ENCODE data around the gene MMAB. TPM values are rescaled to one million over a fixed set of nuclear protein-coding genes. Genes with fewer than 3 reads are reported as not detected.

MMAB gene
- total and polyA plus RNA-seq, 8 donors = 6.2 to 71.2 (median 29.8) TPM

DNA sequence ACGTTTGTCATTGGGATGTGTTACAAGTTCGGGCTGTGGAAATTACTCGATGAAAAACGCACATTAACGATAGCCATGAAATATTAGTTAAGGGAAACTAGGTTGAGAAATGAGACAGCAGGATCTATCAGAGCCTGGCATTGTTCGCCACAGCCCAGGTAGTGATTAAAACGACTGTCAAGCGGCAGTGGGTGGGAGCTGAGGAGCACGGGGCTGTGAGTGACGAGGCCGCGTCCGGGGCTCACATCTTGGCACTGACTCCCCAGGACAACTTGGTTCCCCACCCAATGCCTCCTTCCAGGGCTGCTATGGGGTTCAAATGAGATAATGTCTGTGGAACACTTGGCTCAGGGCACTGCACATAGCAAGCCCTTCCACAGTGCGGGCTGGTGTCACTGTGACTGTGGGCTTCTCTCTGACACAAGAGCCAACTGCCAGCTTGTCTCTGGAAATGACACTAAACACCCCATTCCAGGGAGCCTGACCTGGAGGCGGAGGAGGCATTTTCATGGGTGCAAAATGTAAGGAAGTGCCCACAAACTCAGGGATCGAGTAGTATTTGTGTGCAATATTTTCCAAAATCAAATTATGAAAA lies 19.3 kb downstream of the MMAB start:
- DNase-seq = no peak
- H3K27ac ChIP-seq = no peak overlapping the region
- H3K27me3 ChIP-seq = peaks cover 0 to 52% (median 9%) of the 10 kb centered on the region in 3 donors
- H3K4me3 ChIP-seq = no peak overlapping the region
- no peak for TF ChIP-seq EP300 (IDR thresholded peaks at IDR 0.05)
- no peak for TF ChIP-seq POLR2AphosphoS5 (IDR thresholded peaks at IDR 0.05)
- TF ChIP-seq POLR2A (IDR thresholded peaks at IDR 0.05) = no peak
- TF ChIP-seq, protein P1, sequence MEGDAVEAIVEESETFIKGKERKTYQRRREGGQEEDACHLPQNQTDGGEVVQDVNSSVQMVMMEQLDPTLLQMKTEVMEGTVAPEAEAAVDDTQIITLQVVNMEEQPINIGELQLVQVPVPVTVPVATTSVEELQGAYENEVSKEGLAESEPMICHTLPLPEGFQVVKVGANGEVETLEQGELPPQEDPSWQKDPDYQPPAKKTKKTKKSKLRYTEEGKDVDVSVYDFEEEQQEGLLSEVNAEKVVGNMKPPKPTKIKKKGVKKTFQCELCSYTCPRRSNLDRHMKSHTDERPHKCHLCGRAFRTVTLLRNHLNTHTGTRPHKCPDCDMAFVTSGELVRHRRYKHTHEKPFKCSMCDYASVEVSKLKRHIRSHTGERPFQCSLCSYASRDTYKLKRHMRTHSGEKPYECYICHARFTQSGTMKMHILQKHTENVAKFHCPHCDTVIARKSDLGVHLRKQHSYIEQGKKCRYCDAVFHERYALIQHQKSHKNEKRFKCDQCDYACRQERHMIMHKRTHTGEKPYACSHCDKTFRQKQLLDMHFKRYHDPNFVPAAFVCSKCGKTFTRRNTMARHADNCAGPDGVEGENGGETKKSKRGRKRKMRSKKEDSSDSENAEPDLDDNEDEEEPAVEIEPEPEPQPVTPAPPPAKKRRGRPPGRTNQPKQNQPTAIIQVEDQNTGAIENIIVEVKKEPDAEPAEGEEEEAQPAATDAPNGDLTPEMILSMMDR (IDR thresholded peaks at IDR 0.05) = no peak
- H3K4me1 ChIP-seq = peaks cover 0 to 6% (median 3%) of the 10 kb centered on the region in 4 donors
- 45 to 55% (median 52%) methylated on average over 16 of the region's 16 CpGs for WGBS, 5 donors
- H3K36me3 ChIP-seq = peaks cover 0 to 27% (median 12%) of the 10 kb centered on the region in 4 donors
- H3K9me3 ChIP-seq = no peaks in the 10 kb centered on the region
- intact Hi-C loops (cut with DNase I; ENCODE audit: low total_unique reads) = no loop called here

DNA sequence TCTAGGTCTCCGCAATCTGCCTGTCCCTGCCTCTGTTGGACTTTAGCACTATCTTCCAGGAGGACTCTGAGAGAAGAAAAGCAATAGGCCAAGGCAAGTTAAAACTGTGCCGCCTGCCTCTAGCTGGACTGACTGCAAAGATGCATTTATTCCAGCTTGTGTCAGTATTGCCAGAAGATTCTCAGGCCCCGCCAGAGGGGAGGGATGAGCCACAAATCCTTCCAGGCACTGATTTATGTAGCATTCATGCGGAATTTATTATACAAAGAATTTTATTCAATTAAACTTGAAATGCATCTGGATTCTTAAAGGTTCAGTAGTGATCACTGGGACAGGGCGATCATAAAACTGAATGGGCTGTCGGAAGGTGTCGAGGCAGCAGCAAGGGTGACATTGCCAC lies 19.8 kb downstream of the MMAB start:
- H3K36me3 ChIP-seq = peaks cover 0 to 21% (median 10%) of the 10 kb centered on the region in 4 donors
- H3K9me3 ChIP-seq = no peaks in the 10 kb centered on the region
- 82 to 95% (median 86%) methylated on average over 7 of the region's 7 CpGs for WGBS, 5 donors
- intact Hi-C loops (cut with DNase I; ENCODE audit: low total_unique reads) = no loop called here
- peaks cover 0 to 56% (median 15%) of the 10 kb centered on the region in 3 donors for H3K27me3 ChIP-seq
- no peak overlapping the region for H3K4me3 ChIP-seq
- H3K27ac ChIP-seq = no peak overlapping the region
- peaks cover 0 to 6% (median 3%) of the 10 kb centered on the region in 4 donors for H3K4me1 ChIP-seq
- DNase-seq = no peak
- TF ChIP-seq POLR2A (IDR thresholded peaks at IDR 0.05) (no peak), POLR2AphosphoS5 (IDR thresholded peaks at IDR 0.05) (no peak), EP300 (IDR thresholded peaks at IDR 0.05) (no peak)
- TF ChIP-seq, protein P1 (IDR thresholded peaks at IDR 0.05) = no peak

DNA sequence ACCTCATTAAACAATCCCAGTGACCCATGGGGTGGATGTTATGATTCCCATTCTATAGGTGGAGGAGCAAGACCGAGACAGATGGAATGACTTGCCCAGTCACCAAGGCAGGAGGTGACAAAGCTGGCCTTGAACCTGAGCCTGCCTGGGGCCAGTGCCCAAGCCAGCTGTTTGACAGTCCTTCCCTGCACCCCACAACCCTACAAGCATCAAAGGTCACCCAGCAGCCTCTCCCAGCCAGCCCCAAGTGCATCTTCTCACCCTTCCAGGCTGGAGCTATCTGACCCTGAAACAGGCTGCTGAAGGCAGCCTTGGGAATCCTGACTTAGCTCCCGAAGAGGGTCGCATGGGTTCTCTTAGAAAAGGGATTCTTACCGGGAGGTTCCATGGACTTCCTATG lies 20.3 kb downstream of the MMAB start:
- H3K4me3 ChIP-seq = no peak overlapping the region
- peaks cover 0 to 62% (median 20%) of the 10 kb centered on the region in 3 donors for H3K27me3 ChIP-seq
- WGBS, 5 donors = 47 to 61% (median 59%) methylated on average over 4 of the region's 4 CpGs
- no peak overlapping the region for H3K27ac ChIP-seq
- intact Hi-C loops (cut with DNase I; ENCODE audit: low total_unique reads) = no loop called here
- peaks cover 0 to 16% (median 8%) of the 10 kb centered on the region in 4 donors for H3K36me3 ChIP-seq
- H3K4me1 ChIP-seq = peaks cover 0 to 6% (median 3%) of the 10 kb centered on the region in 4 donors
- H3K9me3 ChIP-seq = no peaks in the 10 kb centered on the region
- TF ChIP-seq EP300 (IDR thresholded peaks at IDR 0.05) (no peak), POLR2A (IDR thresholded peaks at IDR 0.05) (no peak), POLR2AphosphoS5 (IDR thresholded peaks at IDR 0.05) (no peak)
- TF ChIP-seq, protein P1 (IDR thresholded peaks at IDR 0.05) = no peak
- DNase-seq = no peak

DNA sequence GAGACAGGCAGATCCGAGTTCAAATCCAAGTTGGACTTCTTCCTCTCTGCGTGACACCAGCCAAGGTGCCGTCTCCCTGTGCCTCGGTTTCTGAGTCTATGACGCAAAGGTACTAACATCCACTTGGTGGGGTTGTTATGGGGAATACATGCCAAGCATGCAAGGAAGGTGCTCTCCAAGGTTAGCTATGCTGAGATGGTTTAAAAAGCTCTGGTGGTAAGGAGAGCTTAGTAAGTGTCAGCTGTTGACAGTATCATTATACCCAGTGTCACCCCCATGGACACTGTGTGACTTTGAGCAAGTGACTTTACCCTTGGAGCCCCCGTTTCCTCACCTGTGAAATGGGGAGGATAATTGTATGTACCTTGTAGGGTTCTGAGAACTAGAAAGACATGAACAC lies 22.2 kb downstream of the MMAB start:
- H3K36me3 ChIP-seq = no peaks in the 10 kb centered on the region
- intact Hi-C loops (cut with DNase I; ENCODE audit: low total_unique reads) = no loop called here
- H3K27me3 ChIP-seq = peaks cover 0 to 74% (median 20%) of the 10 kb centered on the region in 3 donors
- H3K9me3 ChIP-seq = no peaks in the 10 kb centered on the region
- no peak overlapping the region for H3K27ac ChIP-seq
- no peak for DNase-seq
- H3K4me1 ChIP-seq = peaks cover 0 to 6% (median 3%) of the 10 kb centered on the region in 4 donors
- no peak overlapping the region for H3K4me3 ChIP-seq
- TF ChIP-seq, protein P1 (IDR thresholded peaks at IDR 0.05) = no peak
- TF ChIP-seq POLR2AphosphoS5 (IDR thresholded peaks at IDR 0.05) (no peak), EP300 (IDR thresholded peaks at IDR 0.05) (no peak), POLR2A (IDR thresholded peaks at IDR 0.05) (no peak)
- WGBS, 5 donors = 77 to 90% (median 85%) methylated on average over 6 of the region's 6 CpGs
